Measurements from ENCODE around the gene RPS13.
"Not testable (repeated sequence)": the region's sequence is repeated elsewhere in the genome, so short reads cannot be mapped to it uniquely, and the experiment has no call there.

The RPS13 gene

GRCh38 chr11:17036666-17037658, 40.5 kb downstream of the RPS13 start:
- DNase-seq (ENCODE audit: low spot score), result no peak

- not testable (repeated sequence) for DNase-seq (ENCODE audit: low spot score)
These were observed 43.4 kb downstream of the RPS13 start for GRCh38 chr11:17034027-17034426.

- DNase-seq (ENCODE audit: low spot score), result no peak
These were observed 50.9 kb downstream of the RPS13 start for GRCh38 chr11:17026487-17027082.

DNA sequence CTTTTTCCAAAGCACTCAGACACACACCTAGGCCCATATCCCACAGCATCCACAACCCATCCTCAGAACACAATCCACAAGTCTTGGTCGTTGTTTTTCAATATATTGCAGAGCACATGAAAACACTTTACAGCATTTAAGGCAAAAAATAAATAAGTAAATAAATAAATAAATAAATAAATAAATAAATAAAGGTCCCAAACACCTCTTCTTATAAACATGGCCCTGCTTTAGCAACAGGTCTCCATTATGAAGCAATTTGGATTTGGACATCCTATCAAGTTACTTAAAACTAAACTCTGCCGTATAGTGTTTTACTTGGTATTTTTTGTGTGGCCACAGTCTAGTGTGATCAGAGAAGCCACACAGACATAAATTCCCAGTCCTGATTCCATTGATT, 52.5 kb downstream of the RPS13 start:
- no peak for DNase-seq (ENCODE audit: low spot score)

Small RNAs within 50 kb of the gene (small RNA-seq; reads per million reads assigned to genes)
- gene RNU6-593P (0 to 0.03 reads per million in 2 experiments), gene SNORD14A (4.0 to 84.9 reads per million in 2 experiments), gene SNORD14B (0 reads per million in 2 experiments)

All from SK-N-DZ (cell line).